Tibial nerve (tissue), 4 donors: ENCODE measurements around the gene PRRC2B. TPM values are rescaled to one million over a fixed set of nuclear protein-coding genes. Genes with fewer than 3 reads are reported as not detected.

Source experiments
- DNase-seq, 2 donors: peaks; one replicate each; pipeline ENCODE4 v3.0.0-alpha.2; 2019; ENCODE audit warnings: low spot score in 2 of 2
- H3K27ac ChIP-seq, 4 donors: fragments of 200-600 bp; sonication (generic) in 3 of 4; one replicate each; pipeline ENCODE4 v1.5.1; 2017 to 2019; ENCODE audit warnings: mild to moderate bottlenecking in 1 of 4
- H3K27me3 ChIP-seq, 2 donors: fragments of 200-600 bp; sonication (generic) in 1 of 2; one replicate each; pipeline versions ENCODE4 v1.5.1 to v1.6.0; 2017 to 2019
- H3K36me3 ChIP-seq, 3 donors: fragments of 200-600 bp; sonication (generic); one replicate each; pipeline ENCODE4 v1.5.1; 2018 to 2019
- H3K4me1 ChIP-seq, 4 donors: fragments of 200-600 bp; sonication (generic) in 3 of 4; one replicate each; pipeline ENCODE4 v1.5.1; 2017 to 2019
- H3K4me3 ChIP-seq, 4 donors: fragments of 200-600 bp; sonication (generic) in 3 of 4; one replicate each; pipeline ENCODE4 v1.5.1; 2017 to 2019; ENCODE audit warnings: mild to moderate bottlenecking in 1 of 4, moderate library complexity in 1 of 4
- H3K9me3 ChIP-seq, 4 donors: fragments of 200-600 bp; sonication (generic) in 3 of 4; one replicate each; pipeline ENCODE4 v1.5.1; 2017 to 2019
- EP300 ChIP-seq, 2 donors: sonication (generic); formaldehyde crosslinking; IDR thresholded peaks; one replicate each; pipeline ENCODE4 v1.6.1; 2017; ENCODE audit warnings: antibody characterized with exemption in 2 of 2, mild to moderate bottlenecking in 1 of 2
- POLR2A ChIP-seq, 2 donors: fragments of 450-650 bp; IDR thresholded peaks; one replicate each; pipeline ENCODE4 v1.6.1; 2017; ENCODE audit warnings: antibody characterized with exemption in 2 of 2, mild to moderate bottlenecking in 2 of 2, moderate library complexity in 2 of 2
- WGBS, 2 donors: methylation state at CpG; one replicate each; pipeline ENCODE4 v1.1.5; 2018; 5-methylcytosine and 5-hydroxymethylcytosine counted together
- total RNA-seq, 4 donors: library from RNA; depleted of rRNA; stranded (reverse); fragments of >200 nt; gene quantifications; one replicate each; pipeline ENCODE4 v1.1.0, GENCODE V29; 2016
- TF ChIP-seq, protein P1 (sequence below), 5 experiments: fragments of 200-600 bp in 3 of 5; fragments of 450-650 bp in 2 of 5; sonication (generic) in 3 of 5; IDR thresholded peaks; one replicate each; pipeline ENCODE4 v1.5.1; 2016 to 2019; ENCODE audit warnings: antibody characterized with exemption in 5 of 5, mild to moderate bottlenecking in 3 of 5, moderate library complexity in 2 of 5

PRRC2B gene
- total RNA-seq, 4 donors from 2014 or later = 94.8 to 236 (median 174) TPM

DNA sequence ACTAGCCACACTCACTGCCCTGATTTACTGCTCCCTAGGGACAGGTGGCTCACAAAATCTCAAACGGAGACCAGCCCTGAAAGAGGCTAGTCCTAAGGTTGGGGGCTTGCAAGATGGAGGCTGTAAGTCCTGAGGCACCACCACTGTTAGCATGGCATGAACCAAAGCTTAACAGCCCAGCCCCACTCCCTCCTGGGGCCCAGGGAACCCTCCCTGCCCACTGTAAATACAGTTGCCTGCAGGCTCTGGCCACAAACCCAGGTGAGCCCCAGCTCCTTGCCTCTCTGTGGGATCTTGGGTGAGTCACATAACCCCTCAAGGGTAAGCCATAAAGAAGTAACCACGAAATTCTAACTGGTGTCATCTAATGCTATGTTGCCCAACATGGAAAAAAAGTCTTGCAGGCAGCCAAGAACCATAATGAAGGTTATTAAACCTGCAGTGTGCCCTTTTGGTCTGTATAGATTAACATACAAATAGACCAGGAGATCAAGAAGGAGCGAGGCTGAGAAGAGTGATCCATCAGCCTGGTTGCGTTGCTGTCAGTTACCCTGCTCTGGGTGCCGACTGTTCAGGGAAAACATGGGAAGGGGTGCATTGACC lies 107.2 kb downstream of the PRRC2B start:
- no peaks in the 10 kb centered on the region for H3K9me3 ChIP-seq
- peaks cover 0 to 32% (median 18%) of the 10 kb centered on the region in 4 donors for H3K4me1 ChIP-seq
- no peaks in the 10 kb centered on the region for H3K27me3 ChIP-seq
- 67 to 71% methylated on average over 5 of the region's 5 CpGs for WGBS, 2 donors
- H3K4me3 ChIP-seq = no peak overlapping the region
- H3K36me3 ChIP-seq = peaks cover 0 to 44% (median 8%) of the 10 kb centered on the region in 3 donors
- no peak for DNase-seq
- TF ChIP-seq EP300 (IDR thresholded peaks at IDR 0.05) (no peak), POLR2A (IDR thresholded peaks at IDR 0.05) (no peak)
- TF ChIP-seq, protein P1, sequence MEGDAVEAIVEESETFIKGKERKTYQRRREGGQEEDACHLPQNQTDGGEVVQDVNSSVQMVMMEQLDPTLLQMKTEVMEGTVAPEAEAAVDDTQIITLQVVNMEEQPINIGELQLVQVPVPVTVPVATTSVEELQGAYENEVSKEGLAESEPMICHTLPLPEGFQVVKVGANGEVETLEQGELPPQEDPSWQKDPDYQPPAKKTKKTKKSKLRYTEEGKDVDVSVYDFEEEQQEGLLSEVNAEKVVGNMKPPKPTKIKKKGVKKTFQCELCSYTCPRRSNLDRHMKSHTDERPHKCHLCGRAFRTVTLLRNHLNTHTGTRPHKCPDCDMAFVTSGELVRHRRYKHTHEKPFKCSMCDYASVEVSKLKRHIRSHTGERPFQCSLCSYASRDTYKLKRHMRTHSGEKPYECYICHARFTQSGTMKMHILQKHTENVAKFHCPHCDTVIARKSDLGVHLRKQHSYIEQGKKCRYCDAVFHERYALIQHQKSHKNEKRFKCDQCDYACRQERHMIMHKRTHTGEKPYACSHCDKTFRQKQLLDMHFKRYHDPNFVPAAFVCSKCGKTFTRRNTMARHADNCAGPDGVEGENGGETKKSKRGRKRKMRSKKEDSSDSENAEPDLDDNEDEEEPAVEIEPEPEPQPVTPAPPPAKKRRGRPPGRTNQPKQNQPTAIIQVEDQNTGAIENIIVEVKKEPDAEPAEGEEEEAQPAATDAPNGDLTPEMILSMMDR (IDR thresholded peaks at IDR 0.05) = no peak
- no peak overlapping the region for H3K27ac ChIP-seq

DNA sequence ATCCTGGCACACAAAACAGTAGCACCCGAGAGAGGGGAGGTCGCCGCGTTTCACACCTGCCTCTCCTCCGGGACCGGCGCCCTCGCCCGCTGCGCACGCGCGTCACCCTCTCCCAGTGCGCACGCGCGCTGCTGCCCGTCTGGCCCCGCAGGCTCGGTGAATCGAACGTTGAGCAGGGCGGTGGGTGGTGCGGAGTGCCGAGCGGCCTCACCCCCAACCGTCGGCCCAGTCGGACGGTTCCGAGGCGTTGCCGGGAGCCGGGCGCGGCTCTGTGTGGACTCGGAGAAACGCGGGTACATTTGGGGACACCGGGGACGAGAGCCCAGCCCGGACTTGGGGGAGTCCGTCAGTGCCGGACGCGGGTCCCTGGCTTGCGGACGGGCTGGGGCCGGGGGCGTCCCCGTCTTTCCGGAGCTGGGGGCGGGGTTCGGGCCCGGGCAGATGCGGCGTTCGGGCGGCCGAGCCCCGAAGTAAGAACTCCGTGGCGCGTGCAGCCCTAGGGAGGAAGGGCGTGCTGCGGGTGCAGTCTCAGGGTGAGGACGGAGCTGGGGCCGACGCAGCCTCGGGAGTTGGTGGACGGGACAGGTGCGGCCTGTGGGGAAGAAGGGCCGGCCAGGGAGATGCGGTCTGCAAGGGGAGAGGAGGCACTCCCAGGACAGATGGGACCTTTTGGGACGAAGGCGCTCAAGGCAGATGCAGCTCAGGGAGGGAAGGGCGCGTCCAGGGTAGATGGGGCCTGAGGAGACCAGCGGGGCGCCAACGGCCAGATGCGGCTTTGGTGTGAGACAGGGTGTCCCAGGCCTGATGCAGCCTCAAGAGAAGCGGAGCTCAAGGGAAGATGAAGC lies 109.1 kb downstream of the PRRC2B start, which contains the start of gene POMT1:
TSS of gene POMT1 (plus strand) at position 138 of the 845 bp plus-strand sequence. CDS start 1,301 bp downstream, outside the sequence.
- Histone ChIP-seq H3K4me1 (peaks cover 0 to 32% (median 18%) of the 10 kb centered on the region in 4 donors), H3K36me3 (peaks cover 0 to 35% (median 5%) of the 10 kb centered on the region in 3 donors), H3K27ac (peak within 1 kb of the TSS; percentile 0 to 86 (median 58)), H3K27me3 (no peaks in the 10 kb centered on the region), H3K9me3 (no peaks in the 10 kb centered on the region), H3K4me3 (peak within 1 kb of the TSS; percentile 60 to 88 (median 74))
- peak; percentile 66 to 68 for DNase-seq
- WGBS, 2 donors = 0 to 1% methylated on average over 49 to 54 of the region's 83 CpGs
- peak in 1 of 2 donors; percentile 81 for TF ChIP-seq EP300 (IDR thresholded peaks at IDR 0.05)
- peak; percentile 4 to 34 for TF ChIP-seq POLR2A (IDR thresholded peaks at IDR 0.05)
- TF ChIP-seq, protein P1 (IDR thresholded peaks at IDR 0.05) = peak in 1 of 5 experiments; percentile 31

DNA sequence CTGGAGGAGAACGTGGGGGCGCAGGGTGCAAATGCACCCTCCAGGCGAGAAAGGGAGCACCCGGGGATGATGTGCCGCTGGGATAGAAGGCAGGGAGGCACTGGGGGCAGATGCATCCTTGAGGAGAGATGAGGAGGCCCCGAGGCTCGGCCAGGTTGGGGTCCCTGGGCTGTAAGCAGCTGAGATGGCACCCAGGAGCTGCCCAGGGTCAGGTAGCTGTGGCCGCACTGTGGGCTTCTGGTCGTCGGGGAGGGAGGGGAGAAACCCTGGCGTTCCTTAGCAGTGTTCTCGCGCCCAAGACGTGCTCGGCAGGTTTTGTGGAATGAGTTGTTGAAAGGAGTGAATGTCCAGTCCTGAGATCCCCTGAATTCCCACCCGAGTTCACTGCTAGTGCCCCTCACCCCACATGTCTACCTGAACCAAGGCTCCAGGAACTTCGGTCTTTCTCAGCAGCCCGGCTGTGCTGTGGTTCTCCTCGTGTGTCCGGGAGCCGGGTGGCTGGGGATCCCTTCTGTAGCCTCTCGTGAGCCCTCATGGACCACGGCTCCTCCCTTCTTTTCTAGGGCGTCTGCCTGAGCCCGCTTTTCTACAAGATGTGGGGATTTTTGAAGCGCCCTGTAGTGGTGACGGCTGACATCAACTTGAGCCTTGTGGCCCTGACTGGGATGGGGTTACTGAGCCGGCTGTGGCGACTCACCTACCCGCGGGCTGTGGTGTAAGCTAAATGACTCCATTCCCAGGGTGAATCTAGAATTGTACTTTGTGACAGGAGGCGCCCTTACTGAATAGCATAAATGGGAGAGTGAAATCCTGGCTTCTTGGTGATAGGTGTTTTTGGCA lies 110.0 kb downstream of the PRRC2B start:
- TF ChIP-seq POLR2A (IDR thresholded peaks at IDR 0.05) (no peak), EP300 (IDR thresholded peaks at IDR 0.05) (no peak)
- TF ChIP-seq, protein P1 (IDR thresholded peaks at IDR 0.05) = no peak
- Histone ChIP-seq H3K36me3 (peaks cover 0 to 34% (median 5%) of the 10 kb centered on the region in 3 donors), H3K27ac (peak overlapping the region in 1 of 4 donors; percentile 86), H3K4me1 (peaks cover 0 to 32% (median 18%) of the 10 kb centered on the region in 4 donors), H3K9me3 (no peaks in the 10 kb centered on the region), H3K27me3 (no peaks in the 10 kb centered on the region), H3K4me3 (peak overlapping the region; percentile 60 to 88 (median 74))
- WGBS, 2 donors = 16 to 19% methylated on average over 24 to 32 of the region's 32 CpGs
- no peak for DNase-seq

DNA sequence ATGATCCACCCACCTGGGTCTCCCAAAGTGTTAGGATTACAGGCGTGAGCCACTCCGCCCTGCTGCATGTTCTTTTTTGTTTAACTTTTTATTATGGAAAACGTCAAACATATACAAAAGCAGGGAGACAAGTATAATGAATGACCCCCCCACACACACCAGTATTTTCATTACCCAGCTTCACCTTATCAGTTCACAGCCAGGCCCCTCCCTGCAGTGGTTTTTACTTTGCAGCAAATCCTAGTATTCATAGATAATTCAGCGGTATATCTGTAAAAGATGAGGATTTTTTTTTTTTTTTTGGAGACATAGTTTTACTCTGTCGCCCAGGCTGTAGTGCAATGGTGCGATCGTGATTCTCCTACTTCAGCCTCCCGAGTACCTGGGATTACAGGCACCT lies 111.1 kb downstream of the PRRC2B start:
- Histone ChIP-seq H3K36me3 (peaks cover 0 to 35% (median 0%) of the 10 kb centered on the region in 3 donors), H3K4me3 (no peak overlapping the region), H3K4me1 (peaks cover 0 to 32% (median 18%) of the 10 kb centered on the region in 4 donors), H3K9me3 (no peaks in the 10 kb centered on the region), H3K27ac (no peak overlapping the region), H3K27me3 (no peaks in the 10 kb centered on the region)
- 93 to 94% methylated on average over 8 of the region's 8 CpGs for WGBS, 2 donors
- DNase-seq = no peak
- TF ChIP-seq EP300 (IDR thresholded peaks at IDR 0.05) = no peak
- TF ChIP-seq, protein P1 (IDR thresholded peaks at IDR 0.05) = no peak
- no peak for TF ChIP-seq POLR2A (IDR thresholded peaks at IDR 0.05)
